Activated CD8-positive, alpha-beta memory T cell treated with anti-CD3 and anti-CD28 coated beads for 48 hours (primary cell): ENCODE results near the gene ST6GALNAC4.
A peak's percentile ranks its signal among the peaks of the same experiment; 100 is the strongest.

Experiments used
- DNase-seq, 3 experiments: peaks; one replicate each; pipeline ENCODE4 v3.0.0-alpha.2; 2020; ENCODE audit warnings: low read depth in 2 of 3, low spot score in 2 of 3

Gene ST6GALNAC4

GRCh38 chr9:127931092-127931881, 14.4 kb upstream of the ST6GALNAC4 start:
- no peak for DNase-seq

- no peak for DNase-seq
These were observed 13.6 kb upstream of the ST6GALNAC4 start, which contains the start of gene PIP5KL1 for GRCh38 chr9:127930231-127931091. PIP5KL1 (minus strand) TSS chr9:127930777; CDS start chr9:127930752, 25 bp downstream.

- no peak for DNase-seq
These were observed 12.8 kb upstream of the ST6GALNAC4 start for GRCh38 chr9:127929625-127929979.

GRCh38 chr9:127928676-127929624, 12.1 kb upstream of the ST6GALNAC4 start:
- no peak for DNase-seq

- DNase-seq: no peak
These were observed 11.3 kb upstream of the ST6GALNAC4 start for GRCh38 chr9:127927988-127928675.

GRCh38 chr9:127927201-127927987, 10.6 kb upstream of the ST6GALNAC4 start:
- DNase-seq: no peak

- DNase-seq: no peak
These were observed 10.0 kb upstream of the ST6GALNAC4 start for GRCh38 chr9:127926906-127927200.

GRCh38 chr9:127925959-127926905, 9.4 kb upstream of the ST6GALNAC4 start:
- no peak for DNase-seq

GRCh38 chr9:127924736-127925444, 8.0 kb upstream of the ST6GALNAC4 start:
- no peak for DNase-seq

GRCh38 chr9:127923771-127924170, 6.9 kb upstream of the ST6GALNAC4 start:
- DNase-seq: no peak

- DNase-seq: no peak
These were observed 6.2 kb upstream of the ST6GALNAC4 start for GRCh38 chr9:127923046-127923445.

GRCh38 chr9:127921557-127922120, 4.8 kb upstream of the ST6GALNAC4 start:
- DNase-seq: peak in 1 of 3 experiments; percentile 80

GRCh38 chr9:127920794-127921193, 4.0 kb upstream of the ST6GALNAC4 start:
- no peak for DNase-seq

- no peak for DNase-seq
These were observed 2.5 kb upstream of the ST6GALNAC4 start for GRCh38 chr9:127919253-127919815.

GRCh38 chr9:127918183-127919107, 1.6 kb upstream of the ST6GALNAC4 start:
- DNase-seq: no peak

GRCh38 chr9:127917603-127918002, 762 bp upstream of the ST6GALNAC4 start:
- no peak for DNase-seq
